Activated gamma-delta T cell treated with Interleukin-2 at 50 U/mL for 16 hours (primary cell): ENCODE results near the gene PTPRT.

ENCODE experiments used
- DNase-seq: peaks from one replicate; pipeline ENCODE4 v3.0.0-alpha.2; 2020

Gene PTPRT

DNA sequence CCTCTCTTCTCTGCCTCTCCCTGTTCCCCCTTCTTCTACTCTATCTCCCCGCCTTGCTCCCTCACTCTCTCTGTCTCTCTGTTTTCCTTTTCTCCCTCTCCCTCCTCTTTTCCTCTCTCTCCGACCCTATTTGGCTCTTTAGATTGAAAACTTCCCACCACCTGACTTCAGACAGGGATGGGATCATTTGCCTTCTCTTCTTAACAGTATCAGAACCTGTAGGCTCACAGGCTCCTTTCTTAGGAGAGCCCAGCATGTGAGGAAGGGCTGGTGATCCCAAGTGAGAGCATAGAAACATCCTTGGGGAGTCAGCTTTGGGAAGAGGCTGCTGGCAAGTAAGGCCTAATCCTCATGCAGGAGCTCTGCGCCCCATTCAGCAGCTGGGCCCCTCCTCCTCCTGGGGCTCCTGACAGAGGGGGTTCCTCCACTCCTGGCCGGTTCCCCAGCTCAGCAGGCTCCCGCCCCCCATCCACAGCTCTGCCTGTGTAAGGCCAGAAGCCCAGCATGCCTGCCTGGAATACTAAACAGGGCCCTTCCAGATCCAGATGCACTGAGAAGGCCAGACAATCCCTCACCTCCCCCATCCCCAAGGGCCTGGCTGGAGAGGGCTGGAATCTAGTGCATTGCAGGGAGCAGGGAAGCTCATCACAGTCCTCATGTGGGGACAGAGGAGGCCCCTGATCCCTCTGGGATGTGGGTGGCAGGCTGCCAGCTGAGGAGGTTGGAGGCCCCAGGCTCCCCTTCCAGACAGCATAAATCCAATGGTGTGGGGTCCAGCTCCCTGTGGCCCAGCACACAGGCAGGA lies 93.4 kb downstream of the PTPRT start:
- DNase-seq = no peak

DNA sequence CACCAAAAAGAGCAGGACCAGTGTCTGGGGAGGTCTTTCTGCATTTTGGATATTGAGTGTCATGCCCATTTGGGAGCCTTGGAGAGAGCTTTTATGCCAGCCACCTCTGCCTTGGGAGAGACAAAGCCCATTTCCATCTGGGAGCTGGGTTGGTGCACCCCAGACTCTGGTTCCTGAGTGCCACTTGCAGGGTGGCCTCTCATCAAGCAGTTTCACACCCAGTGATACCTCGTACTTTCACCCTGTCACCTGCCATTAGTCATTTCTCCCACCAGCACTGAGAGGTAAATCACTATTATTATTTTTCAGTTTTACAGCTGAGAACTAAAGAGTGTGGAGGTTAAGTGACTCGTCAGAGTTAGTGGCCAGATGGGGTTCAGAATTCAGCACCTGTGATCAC lies 94.7 kb downstream of the PTPRT start:
- DNase-seq = no peak

DNA sequence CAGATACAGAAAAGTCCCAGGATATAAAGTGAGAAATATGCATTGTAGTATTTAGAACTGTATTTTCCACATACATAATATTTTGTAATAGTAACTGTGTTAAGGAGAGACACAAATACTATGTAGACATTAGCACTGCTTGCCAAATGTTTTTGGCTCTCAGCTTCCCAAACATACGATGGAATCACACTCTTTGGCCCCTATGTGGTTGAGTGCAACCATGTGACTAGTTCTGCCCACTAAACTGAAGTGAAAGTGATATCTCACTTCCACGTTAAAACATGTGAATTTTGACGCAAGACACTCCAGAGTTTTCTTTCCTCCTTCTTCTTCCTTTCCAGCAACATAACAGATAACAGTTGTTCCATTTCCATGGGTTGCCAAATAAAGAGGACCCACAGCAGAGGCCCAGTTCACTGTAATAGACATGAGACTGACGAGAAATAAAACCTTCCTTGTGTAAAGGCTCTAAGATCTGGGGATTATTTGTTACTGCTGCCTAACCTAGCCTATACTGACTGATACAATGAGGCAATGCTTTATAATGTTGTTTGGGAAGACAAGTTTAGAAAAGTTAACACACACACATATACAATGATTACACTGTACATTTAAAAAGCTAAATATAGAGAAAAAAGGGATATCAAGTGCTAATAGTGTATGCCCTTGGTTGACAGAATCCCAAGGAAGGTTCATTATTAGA lies 97.2 kb downstream of the PTPRT start:
- DNase-seq = no peak

DNA sequence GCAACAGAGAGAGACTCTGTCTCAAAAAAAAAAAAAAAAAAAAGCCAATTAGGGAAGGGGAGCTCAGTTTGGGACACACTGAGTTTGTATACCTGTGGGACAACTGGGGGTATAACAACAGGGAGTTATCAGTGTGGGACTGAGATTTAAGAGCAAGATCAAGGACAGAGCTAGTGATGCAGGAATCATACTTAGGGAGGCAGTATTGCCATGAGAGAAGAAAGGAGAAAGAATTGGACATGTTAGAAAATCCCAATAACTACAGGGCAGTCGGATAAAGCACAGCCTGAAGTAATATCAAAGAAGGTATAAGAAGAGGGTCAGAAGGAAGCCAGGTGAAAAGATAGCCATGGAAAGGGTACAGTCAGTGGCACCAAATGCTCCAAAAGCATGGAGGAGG lies 121.2 kb downstream of the PTPRT start:
- DNase-seq = no peak

DNA sequence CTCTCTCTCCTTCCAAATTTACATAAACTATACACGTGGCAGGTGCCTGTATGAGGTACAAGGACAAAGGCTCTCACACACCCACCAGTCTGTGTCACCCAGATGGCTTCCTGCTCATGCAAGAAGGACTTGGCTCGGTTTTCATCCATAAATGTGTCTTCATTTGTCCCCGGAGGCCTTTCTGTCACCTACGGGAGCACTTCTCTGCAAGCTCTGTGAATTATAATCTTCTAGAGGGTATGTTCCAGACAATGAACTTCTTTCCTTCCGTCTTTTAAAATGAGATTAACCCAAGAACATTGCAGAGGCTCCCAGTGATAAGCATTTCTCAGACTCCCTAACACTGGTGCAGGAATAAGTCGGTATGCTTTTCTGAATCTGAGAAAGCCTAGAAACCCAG lies 123.6 kb downstream of the PTPRT start:
- no peak for DNase-seq

DNA sequence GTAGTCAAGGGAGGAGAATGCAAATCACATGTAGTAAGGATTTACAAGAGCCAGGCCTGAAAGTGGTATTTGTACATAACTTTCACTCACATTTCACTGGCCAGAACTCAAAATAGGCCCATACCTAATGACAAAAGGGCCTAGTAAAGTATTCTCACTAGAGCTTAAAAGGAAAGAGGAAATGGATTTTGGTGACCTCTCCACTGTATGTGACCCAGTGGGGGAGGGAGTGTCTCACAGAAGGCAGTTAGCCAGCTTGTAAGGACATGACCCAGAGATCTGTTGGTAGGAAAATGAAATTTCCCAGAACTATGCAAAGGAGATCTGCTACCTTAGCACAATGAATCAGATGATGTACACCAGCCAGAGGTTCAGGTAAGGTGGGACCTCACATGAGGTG lies 124.4 kb downstream of the PTPRT start:
- DNase-seq = no peak

DNA sequence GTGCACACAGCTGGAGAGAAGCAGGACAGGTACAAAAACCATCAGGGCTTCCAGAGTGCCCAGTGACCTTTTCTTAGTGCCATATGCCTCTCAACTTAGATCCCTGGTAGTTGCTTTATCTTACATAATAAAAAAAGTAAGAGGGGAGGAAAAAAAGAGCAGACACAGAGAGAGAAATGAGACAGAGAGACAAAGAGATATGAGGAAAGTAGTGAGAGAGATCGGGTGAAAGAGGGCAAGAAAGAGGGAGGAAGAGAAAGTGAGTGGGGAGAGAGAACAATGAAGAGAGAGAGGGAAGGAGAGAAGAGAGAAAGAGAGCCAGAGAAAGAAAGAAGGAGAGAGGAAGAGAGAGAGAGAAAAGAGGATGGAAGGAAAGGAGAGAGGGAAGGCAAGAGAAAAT lies 131.6 kb downstream of the PTPRT start:
- DNase-seq = no peak

DNA sequence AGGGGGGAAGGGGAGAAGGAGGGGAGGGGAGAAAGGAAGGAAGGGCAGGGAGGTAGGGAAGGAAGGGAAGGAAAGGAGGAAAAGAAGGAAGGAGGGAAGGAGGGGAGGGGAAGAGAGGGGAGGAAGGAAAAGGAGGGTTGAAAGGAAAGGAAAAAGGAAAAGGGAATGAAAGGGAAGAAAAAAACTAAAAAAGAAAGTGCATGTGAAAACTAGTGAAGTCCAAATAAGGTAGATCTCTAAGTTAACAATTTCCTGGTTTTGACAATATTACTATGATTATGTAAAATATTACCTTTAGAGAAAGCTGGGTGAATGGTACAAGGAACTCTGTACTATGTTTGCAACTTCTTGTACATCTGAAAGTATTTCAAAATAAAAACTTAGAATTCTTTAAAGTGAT lies 132.4 kb downstream of the PTPRT start:
- no peak for DNase-seq

DNA sequence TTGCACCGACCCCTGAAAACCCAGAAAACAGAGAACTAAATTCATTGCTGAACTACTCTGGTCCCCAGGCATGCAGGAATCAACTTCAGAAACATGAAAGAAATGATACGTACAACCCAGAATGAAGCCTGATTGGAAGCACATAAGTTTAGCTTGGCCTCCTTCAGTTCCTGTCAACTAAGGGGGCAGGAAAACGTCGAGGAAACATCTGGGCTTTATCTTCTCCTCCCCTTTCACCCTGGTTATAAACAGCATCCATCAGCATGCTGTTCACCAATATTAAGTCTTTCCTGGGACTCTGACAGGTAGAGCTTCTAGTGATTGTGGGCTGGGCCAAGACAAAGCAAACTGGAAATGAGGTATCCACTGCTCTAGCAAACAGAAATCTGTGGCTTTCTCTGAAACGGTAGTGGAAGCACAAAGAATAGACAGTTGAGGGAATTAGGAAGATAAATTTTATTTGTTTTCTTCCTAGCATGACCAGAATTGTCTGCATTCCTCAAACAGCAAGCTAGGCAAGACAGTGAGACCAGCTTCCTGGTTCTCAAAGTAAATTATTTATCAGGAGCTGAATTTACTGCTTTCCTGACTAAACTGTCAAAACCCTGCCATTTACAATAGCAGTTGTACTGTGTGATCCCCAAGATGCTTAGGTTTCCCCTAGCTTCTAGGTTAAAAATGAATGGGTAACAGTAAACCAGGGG lies 134.4 kb downstream of the PTPRT start:
- DNase-seq = no peak

DNA sequence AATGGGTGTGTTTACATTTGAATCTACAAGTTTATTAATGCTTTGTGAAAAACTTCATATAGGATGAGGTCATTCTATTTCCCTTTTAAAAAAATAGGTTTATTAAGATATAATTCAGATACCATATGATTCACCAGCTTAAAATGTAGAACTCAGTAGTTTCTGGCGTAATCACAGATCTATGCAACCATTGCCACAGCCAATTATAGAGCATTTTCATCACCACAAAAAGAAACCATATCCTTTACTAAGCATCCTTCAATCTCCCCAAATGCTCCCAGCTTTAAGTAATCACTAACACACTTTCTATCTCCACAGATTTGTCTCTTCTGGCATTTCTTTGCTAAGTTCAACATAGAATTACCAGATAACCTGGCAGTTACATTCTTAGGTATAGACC lies 137.2 kb downstream of the PTPRT start:
- DNase-seq = no peak

DNA sequence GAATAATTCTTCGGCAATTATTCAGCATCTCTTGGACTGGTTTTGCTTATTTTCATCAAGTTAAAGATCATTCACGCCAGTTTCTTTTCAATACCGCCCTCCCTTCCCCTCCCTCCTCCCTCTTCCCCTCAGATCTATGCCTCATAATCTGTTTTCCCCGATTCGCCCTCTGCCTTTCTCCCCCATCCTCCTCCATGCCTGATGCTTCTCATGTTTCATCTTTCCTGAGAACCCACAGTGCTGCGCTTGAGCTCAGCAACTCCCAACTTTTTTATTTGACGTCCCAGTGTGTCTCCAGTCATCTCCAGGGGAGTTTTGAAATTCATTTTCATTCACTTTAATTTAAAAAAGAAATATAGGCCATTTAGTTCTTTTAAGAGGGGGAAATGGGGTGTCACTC lies 142.7 kb downstream of the PTPRT start:
- DNase-seq = no peak

DNA sequence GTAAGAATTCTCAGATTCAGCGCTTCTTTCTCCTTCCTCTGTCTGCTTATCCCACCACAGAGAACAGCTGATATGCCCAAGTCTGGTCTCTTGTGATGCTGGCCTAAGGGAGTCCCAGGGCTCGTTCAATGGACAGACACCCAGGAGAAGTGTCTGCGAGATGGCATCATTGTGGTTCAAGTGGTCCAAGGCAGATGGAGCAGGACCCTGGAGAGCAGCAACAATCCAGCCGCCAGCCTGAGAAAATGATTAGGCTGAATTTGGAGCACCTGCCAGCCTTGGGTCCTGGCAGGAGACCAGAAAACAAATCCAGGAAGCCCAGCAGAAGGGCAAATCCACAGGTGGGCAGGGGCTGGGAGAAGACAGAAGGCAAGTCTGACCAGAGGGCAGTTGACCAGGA lies 145.8 kb downstream of the PTPRT start:
- no peak for DNase-seq

DNA sequence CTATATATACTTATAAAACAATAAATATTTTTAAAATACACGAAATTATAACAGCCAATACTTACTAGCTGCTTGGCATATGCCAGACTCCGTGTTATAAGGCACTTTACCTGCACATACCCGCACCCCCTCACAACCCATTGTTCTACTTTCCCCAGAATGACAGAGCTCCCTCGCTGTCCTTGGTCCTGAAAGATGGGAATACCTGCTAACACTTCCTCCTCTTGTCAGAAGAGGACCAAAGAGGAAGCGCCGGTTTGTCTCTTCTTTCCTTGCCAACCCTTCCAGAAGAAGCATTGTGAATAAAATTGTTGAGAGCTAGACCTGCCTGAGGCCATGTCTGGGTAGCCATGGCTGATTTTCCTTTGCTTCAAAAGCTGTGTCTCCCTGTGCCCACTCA lies 149.3 kb downstream of the PTPRT start:
- no peak for DNase-seq

DNA sequence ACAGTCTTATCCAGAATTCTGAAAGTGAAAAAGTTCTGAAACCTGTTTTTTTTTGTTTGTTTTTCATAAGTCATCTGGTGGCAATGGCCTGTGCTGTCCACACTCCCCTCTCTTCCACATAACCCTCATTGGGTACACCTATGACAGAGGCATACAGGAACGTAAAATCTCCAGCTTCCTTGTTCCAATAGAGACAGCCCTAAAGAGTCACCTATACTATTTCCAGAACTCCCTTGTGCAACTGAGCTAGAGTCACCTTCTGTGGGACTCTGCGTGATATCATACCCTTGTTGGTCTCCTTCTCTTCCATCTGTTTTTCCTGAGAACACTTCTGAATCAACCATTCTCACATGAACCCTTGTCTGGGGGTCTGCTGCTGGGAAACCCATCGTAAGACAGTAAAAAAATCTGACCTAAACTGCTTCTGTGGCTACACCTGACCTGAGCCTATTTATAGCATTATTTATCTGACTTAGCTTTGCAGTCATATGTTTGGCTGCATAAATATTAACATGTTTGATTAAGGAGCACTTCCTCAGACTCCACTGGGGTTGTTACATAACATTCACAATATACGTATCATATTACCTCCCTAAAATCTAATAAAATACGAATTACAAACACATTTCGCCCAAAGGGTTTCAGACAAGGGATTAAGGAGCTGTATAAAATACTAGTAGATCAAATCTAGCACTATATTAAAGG lies 151.9 kb downstream of the PTPRT start:
- no peak for DNase-seq

DNA sequence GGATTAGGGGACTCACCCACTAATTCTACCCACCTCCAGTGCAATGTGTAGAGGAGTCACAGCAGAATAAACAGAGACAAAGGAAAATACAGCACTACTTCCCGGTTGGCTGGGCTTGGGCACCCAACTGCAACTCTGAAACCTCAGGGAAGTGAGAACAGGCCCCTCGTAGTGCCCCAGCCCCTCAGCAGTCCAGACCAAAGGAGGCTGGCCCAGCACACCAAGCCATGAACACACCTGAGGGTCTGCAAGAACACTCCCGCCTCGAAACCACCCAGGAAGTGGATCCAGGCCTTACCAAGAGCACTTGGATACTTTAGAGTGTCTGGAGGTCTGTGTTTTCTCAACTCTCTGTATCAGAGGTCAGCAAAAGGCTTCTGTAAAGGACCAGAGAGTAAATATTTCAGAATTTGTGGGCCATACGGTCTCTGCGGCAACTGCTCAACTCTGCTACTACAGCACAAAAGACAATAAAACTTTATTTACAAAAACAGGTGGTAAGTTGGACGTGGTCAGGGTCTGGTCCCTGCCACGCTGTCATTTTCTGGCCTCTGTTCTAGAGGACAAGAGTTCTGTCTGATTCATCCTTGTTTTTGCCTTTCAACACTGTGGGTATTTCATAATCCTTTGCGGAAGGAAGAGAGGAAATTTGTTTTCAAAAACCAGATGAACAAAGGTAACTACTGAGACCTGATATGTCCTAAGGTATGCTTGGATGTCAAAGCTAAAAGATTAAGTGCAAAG lies 154.6 kb downstream of the PTPRT start:
- no peak for DNase-seq

DNA sequence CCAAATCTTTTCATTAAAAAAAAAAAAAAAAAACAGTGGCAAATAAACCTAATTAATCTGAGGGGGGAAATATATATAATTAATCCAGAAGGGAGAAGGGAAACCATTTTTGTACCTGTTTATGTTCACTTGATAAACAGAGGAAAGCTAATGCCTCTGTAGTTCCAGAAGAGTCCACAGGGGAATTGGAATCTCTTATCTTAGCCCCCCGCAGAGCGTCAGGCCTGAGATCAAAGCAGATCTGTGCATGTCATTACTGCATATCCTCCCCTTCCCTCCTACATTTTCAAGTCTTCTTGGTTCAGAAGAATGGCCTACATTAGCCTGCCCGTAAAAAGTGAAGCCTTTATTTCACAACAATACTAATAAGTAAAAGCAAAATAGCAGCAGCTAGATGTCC lies 157.2 kb downstream of the PTPRT start:
- no peak for DNase-seq

DNA sequence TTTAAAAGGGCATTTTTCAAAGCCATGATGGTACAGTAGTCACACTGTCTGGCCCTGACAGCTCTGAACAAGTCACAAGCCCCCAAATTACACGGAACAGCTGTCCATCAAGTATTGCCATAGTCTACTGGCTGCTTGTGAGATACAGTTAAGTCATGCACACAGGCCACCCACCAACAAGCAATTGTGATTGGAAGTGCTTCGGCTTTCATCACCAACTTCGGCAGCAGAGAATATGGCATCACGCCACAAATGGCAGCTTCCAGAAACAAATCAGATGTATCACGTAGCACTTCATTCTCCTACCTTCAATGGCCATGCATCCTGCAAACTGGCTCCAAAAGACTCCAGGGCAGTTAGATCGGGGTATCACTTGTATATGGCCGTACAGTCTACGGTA lies 160.5 kb downstream of the PTPRT start:
- no peak for DNase-seq

DNA sequence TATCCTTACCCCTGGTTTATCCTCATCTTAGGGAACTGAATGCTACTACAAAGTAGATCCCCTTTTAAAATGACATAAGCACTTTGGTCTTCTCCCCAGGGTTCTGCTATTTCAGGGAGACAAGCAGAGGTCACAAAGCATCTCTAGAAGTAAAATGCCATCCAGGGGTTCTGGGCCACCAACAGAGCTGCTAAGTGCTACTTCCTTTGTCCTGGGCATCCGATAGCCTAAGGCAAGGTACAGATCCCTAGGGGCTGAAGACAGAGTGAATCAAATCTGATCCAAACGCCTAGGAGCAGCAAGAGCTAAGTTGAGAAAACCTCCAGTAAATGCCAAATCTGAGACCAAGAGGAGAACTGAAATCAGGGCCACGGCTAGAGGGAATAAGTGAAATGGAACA lies 161.2 kb downstream of the PTPRT start:
- DNase-seq = no peak

DNA sequence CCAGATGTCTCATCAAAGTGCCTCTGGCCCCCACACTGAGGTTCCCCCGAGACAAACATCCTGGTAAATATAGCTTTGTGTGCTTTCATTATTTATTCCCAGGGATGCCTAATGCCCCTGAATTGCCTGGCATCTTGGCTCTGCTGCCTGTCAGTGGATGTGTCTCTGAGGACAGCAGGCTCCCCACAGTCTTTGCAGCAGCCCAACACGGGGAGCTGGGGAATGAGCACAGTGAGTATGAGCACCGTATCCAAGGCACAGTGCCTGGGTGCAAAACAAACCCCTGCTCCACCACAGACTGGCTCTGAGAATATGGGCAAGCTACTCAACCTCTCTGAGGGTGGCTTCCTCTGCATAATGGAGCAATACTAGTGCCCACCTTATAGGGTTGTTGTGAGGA lies 165.9 kb downstream of the PTPRT start:
- no peak for DNase-seq

DNA sequence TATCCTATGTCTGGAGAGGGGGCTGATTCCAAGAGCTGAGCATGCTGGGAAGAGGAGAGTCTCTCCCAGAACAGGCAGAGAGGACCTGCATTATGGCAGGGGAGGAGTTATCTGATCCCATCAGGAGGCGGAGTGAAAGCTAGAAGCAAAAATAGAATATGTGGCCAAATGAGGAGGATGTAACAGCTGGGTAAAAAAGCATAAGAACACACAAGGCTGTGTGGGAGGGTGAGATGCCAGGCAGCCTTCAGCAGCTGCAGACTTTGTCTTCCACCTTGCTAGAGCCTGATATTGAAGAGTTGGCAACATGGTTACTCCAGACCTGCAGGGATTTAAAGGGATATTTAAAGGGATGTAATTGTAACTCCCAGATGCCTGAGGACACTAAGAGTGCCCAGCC lies 167.1 kb downstream of the PTPRT start:
- DNase-seq = no peak

DNA sequence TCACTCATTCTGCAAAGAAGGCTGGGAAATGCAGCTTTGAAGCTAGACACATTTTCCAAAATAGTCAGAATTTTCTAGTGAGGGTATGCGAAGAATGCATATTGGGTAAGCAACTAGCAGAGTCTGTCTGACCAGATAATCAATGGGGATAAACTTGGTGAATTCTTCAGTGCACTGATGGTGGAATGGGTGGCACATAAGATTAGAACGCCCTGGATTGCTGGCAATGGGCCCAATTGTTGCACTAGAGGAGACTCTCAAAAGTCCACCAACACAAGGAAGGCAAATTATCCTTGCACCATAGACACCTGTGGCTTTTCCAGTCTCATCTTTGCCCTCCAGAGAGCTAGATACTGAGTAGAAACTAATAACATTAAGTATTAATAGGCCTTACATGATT lies 167.6 kb downstream of the PTPRT start:
- DNase-seq = no peak

DNA sequence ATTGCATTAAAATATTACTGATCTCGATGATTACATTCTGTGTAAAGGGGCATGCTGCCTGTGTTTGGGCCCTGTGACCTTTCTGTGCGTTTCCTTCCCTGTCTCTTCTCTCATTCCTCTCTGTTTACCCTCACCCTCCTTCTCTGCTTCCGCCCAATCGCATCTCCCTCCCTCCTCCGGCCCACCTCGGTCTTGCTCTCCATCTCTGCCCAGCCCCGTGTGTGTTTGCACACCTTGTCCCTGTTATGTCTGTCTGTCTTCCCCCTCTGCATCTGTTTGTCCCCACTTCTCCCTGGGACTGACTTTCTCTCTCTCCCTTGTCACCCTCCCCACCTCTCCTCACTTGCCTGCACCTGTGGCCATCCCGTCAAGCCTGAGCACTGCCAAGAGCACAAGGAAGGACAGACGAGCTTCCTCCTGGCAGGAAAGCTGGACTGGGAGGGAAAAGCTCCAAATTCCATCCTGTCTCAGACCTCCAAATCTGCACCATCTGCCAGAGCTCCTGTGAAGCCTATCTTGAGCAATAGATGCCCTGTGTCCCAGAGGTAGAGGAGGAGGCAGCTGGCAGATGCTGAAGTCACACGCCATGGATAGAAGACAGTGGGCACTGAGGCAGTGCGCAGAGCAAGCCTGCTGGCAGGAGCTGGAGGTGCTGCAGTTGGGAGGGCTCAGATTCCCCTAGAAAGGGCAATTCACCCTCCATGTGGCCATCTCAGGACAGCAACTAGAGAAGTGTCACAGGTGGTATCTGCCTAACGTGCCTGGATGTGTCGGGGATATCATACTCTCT lies 172.3 kb downstream of the PTPRT start:
- no peak for DNase-seq
